ENCODE results near the gene PRPF19.
A peak's percentile ranks its signal among the peaks of the same experiment; 100 is the strongest.

The PRPF19 gene

GRCh38 chr11:60855726-60856633 is 50.4 kb downstream of the PRPF19 start, which contains the start of gene PTGDR2:
Gene PTGDR2, minus strand, starts transcription at chr11:60855950. Its CDS starts 2,228 bp downstream, at chr11:60853722.
- no peak for DNase-seq

DNA sequence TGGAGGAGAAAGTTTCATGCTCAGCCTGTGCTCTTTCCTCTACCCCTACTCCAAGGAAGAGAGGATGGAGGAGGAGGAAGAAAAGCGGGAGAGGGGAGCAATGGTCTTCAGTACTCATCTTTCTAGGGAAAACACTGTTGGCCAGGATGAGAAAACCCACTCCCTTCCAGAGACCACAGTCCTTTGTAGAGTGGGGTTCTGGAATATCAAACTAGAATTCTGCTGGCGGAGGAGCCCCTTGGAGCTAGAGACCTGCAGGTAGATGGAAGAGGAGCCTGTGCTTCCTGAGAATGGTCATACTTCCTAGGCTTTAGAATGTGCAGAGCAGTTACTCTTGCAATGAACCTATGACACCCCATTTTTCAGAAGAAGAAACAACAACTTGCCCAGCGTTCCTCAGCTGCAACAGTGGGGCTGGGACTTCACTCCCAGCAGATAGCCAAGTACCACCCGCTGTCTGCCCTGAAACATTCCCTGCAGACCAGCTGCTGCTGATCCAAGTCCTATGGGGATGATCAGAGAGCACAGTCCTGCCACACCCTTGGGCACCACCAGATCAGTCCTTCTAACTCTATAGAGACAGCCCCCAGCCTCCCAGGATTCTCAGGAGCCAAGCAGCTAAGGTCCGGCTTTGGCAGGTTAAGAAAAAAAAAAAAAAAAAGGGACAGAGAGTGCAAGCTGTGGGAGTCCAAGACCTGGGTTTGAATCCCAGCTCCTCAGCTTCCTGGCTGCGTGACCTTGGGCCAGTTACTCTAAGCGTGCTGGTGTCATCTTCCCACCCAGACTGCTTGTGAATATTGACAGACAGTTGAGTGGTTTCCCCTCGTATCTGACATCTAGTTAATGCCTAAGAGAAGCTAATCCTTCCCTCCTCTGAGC is 51.3 kb downstream of the PRPF19 start:
- no peak for DNase-seq

GRCh38 chr11:60854140-60854846 is 52.1 kb downstream of the PRPF19 start:
- DNase-seq, result no peak

DNA sequence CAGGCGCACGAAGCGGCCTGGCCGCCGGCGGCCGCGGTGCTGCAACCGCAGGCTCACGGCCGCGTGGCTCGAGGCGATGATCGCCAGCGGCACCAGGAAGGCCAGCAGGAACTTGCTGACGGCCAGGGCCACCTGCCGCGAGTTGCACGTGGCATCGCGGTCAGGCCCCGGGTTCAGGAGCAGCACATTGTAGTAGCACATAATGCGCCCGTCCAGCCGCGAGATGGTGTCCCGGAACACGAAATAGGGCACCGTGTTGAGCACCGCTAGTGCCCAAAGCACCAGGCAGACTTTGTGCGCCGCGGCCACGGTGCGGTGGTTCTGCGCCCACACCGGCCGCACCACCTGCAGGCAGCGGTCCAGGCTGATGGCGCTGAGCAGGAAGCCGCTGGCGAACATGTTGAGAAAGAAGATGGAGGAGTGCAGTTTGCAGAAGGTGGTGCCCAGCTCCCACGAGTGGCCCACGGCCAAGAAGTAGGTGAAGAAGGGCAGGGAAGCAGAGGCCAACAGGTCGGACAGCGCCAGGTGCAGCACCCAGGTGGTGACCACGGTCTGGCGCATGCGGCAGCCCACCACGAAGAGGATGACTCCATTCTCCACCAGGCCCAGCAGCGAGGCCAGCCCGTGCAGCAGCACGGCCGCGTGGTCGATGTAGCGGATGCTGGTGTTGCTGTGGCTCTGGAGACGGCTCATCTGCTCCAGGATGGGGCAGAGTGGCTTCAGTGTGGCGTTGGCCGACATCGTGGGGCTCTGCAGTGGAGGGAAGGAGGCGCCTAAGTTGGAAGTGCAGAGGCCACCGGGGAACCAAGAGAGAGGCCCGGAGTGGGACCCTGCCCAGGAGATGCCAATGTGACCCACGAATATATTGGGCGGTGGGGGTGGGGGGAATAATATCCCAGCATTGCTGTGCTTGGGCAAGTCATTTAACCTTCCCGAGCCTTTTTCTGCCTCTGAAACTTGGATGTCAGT is 53.1 kb downstream of the PRPF19 start:
- DNase-seq, result no peak

DNA sequence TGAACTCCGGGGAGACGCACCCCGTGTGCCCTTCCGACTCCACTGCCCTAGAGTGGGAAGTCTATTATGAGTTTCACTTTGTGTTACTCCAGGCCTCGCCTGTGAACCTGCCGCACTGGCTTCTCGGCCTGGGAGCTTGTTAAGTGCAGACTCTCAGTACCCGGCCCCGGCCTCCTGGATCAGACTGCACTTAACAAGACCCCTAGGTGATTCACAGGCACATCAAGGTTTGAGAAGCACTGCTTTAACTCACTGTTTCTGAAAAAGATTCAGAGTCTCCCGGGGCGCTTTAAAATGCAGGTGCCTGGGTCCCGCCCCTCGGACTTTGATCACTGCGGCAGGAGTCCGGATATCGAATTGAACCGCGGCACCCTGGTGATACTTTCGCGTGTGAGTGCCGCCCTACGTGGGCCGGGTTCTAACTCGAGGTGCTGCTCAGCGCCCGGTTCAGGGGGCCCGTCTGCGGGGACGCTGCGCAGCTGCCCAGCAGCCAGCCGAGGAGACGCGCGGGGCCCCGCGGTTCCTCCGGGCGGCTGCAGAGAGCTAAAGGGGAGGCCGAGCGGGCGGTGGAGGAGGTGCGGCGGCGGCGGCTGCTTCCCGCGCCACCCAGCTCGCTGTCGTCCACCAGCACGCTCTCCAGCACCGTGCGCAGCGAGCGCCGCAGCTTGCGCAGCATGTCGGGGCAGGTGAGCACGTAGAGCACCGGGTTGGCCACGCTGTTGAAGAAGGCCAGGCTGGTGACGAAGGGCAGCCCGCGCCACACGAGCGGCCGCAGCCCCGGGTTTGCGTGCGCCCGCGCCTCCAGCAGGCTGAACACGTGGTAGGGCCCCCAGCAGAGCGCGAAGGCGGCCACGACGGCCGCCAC is 54.0 kb downstream of the PRPF19 start:
- no peak for DNase-seq

- DNase-seq, result no peak
Measured at GRCh38 chr11:60851327-60852104, 54.9 kb downstream of the PRPF19 start.

DNA sequence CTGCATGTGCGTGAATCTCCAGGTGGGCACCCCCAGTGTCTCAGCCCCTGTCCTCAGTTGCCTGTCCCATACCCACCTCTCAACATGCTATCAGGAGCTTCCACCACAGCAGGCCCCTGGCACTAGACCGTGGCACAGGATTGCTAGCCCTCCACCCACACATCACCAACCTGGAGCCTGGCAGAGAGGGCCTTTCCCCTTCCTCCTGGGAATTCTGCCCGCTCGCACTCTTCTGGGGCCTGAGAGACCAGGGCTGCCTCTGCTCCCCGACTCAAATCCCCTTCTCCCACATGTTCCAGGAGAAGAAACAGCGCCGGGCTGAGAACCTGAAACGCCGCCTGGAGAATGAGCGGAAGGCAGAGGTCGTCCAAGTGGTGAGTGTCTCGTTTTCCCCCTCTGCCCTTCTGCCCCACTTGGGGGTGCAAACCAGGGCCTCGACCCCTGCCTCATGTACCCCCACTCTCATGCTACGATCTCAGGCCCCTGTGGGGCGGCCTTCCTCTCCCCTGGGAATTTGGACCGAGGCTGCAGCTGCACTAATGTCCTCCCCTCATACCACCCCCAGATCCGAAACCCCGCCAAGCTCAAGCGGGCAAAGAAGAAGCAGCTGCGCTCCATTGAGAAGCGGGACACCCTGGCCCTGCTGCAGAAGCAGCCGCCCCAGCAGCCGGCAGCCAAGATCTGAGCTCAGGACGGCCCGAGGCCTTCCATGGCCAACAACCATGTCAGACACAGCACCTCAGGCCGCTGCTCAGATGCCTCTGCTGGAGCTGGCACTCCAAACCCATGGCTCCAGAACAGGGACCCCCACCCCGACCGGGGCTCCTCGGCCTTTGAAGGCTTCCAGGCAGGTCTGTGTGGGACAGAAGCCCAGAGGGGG is 56.5 kb downstream of the PRPF19 start:
- DNase-seq, result no peak

DNA sequence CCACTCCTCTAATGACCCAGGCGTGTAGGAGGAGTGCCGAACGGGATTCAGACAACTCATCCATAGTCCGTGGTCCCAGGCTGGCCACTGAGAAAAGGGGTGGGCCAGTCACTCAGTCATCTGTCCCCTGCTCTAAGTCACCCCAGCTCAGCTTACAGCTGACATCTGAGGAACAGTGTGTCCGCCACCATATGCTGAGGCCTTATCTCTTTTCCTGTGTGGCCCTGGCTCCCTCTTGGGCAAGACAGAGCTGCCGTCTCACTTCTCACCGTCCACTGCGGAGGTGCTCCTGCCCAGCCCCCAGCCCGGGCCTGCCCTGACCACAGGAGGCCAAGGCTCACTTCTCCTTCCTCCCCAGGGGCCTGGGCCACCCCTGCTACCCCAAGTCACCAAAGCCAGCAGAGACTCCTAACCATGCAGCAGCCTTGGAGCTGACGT is 57.7 kb downstream of the PRPF19 start:
- DNase-seq, result no peak

DNA sequence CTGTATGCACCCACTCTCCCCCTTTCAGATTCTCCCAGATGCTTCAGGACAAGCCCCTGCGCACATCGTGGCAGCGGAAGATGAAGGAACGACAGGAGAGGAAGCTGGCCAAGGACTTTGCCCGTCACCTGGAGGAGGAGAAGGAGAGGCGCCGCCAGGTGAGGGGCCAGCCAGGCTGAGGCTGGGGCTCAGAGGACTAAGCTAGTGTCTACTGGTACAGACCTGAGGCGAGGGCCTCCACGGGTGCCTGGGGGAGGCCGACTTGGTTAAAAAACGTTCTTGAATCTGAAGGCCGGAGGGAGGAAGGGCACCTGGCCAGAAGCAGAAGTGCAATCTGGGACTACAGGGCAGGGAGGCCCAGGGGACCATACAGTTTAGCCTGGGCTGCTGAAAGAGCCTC is 58.5 kb downstream of the PRPF19 start:
- no peak for DNase-seq

- DNase-seq, result no peak
Measured at GRCh38 chr11:60847281-60847680, 59.1 kb downstream of the PRPF19 start.

GRCh38 chr11:60845338-60845737 is 61.0 kb downstream of the PRPF19 start:
- DNase-seq, result no peak

DNA sequence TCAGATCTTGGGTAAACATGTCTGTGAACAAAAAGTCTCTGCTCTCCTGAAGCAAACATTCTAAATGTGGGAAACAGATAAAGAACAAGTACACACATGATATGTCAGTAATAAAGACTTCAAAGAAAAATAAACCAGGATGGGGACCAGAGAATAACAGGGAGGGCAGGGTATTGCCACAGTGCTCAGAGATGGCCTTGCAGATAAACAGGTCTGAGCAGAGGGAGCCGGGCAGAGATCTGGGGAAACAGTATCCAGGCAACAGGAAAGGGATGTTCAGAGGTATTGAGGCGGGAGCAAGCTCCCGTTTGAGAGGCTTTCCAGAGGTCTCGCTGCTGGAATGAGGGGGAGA is 61.5 kb downstream of the PRPF19 start:
- no peak for DNase-seq

DNA sequence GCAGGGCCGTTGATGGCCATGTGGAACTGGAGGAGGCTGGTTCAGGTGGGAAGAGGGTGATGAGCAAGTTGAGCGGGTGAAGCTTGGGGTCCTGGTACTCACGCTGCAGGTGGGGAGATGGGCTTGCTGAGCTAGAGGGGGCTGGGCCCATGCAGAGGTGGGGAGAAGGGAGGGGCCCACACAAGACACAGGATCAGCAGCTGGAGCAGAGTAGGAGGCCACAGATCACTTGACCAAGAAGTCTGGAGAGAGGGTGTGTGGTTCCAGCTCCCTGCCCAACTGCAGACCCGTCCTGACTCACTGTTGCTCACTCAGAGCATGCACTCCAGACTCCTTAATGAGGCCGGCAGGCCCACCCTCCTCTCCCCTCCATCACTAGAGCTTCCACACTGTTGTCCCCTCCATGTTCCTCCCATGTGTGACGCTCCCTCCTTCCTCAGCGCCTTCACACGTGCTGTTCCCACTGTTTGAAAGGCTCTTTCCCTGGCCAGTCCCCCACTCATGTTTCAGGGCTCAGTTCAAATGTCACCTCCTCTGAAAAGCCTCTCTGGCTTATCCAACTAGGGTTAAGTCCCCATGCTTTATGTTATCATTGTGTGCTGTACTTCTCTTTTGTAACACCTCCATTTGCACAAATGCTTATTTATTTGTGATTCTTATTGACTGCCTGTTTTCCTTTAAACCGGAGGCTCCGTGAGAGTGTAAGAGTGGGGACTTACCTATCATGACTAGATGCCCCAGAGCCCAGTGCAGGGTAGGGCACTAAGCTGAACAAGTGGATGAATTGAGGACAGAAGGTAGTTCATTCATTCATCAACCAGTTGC is 62.1 kb downstream of the PRPF19 start:
- DNase-seq, result no peak

DNA sequence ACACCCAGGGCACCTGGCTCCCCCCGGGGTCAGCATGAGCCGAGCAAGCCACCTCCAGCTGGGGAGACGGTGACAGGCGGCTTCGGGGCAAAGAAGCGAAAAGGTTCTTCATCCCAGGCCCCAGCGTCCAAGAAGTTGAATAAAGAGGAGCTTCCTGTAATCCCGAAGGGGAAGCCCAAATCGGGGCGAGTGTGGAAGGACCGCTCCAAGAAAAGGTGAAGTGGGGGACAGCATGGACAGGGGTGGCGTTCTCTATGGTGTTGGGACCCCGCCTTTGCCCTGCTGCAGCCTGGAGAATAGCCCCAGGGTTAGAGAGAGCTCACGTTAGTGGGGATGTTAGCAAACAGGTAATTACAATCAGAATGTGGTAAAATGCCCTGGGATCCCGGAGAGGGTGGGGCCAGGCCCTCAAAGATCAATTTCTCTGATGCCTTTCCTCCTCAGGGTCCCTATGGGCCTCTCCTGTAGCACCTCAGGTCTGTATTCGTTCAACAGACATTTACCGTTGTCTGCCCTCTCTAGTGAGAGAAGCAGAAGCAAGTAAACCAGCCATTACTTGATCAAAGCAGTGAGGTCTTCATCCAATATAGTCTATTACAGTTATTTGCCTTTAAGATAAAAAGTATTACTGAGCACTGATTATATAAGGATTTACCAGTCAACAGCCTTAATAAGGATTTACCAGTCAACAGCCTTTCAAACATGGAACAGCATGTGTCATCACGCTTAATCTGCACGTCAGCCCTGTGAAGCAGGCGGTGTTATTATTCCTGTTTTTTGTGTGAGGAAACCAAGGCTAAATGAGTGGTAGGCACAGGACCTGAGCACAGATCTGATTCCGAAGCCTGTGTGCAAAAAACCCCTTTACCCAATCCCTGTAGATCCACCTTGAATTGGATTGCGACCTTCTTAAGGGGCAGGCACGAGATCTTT is 63.5 kb downstream of the PRPF19 start:
- DNase-seq, result no peak

DNA sequence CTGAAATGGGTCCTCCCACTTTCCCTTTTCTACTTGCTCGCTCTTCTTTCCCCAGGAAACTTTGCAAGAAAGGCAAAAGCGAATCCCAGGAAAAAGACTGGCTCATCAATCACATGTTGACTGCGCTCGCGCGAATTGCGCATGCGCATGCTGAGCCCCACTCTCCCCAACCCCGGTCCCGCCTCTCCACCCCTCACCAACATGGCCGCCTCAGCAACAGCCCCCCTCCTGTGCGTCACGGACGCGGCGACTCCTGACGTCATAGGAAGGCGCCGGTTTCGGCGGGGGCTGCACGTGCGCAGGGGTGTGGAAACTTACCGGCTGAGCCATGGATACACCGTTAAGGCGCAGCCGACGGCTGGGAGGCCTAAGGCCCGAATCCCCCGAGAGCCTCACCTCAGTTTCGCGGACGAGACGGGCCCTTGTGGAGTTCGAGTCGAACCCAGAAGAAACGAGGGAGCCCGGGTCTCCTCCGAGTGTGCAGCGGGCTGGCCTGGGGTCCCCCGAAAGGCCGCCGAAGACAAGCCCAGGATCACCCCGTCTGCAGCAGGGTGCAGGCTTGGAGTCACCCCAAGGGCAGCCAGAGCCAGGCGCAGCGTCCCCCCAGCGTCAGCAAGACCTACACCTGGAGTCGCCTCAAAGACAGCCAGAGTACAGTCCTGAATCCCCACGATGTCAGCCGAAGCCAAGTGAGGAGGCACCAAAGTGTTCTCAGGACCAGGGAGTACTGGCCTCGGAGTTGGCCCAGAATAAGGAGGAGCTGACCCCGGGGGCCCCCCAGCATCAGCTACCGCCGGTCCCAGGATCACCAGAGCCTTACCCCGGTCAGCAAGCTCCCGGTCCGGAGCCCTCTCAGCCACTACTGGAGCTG is 64.4 kb downstream of the PRPF19 start, which contains the start of gene CCDC86:
Gene CCDC86, plus strand, starts transcription at position 317 of the 871 bp plus-strand sequence. Its CDS starts 12 bp downstream, at position 329.
- DNase-seq, result peak; percentile 96
